ENCODE results near the gene SLC36A3. TPM values are rescaled to one million over a fixed set of nuclear protein-coding genes. Genes with fewer than 3 reads are reported as not detected.

Gene SLC36A3
- polyA plus RNA-seq, 2 donors, result not detected

- WGBS, 2 donors, result 83 to 86% methylated on average over 1 of the region's 1 CpG
- no peak overlapping the region for H3K4me3 ChIP-seq (ENCODE audit: low read depth in 1 of 2, low read length in 2 of 2)
Measured at GRCh38 chr5:151286246-151286645, 17.3 kb downstream of the SLC36A3 start.

GRCh38 chr5:151285683-151286082 is 17.9 kb downstream of the SLC36A3 start:
- no peak overlapping the region for H3K4me3 ChIP-seq (ENCODE audit: low read depth in 1 of 2, low read length in 2 of 2)
- no peaks in the 10 kb centered on the region for H3K36me3 ChIP-seq (ENCODE audit: control insufficient read depth in 2 of 2, insufficient read depth in 2 of 2, low read length in 1 of 2)
- H3K4me1 ChIP-seq (ENCODE audit: control insufficient read depth in 2 of 2, insufficient read depth in 2 of 2, low read length in 1 of 2), result no peaks in the 10 kb centered on the region
- no peaks in the 10 kb centered on the region for H3K9me3 ChIP-seq (ENCODE audit: control insufficient read depth in 2 of 2, insufficient read depth in 1 of 2, low read depth in 1 of 2, low read length in 1 of 2)
- no peak overlapping the region for H3K27ac ChIP-seq (ENCODE audit: low read depth in 2 of 2, low read length in 1 of 2)
- WGBS, 2 donors, result 58 to 69% methylated on average over 5 of the region's 5 CpGs
- H3K27me3 ChIP-seq (ENCODE audit: control insufficient read depth in 1 of 2, insufficient read depth in 2 of 2, low read length in 2 of 2), result no peaks in the 10 kb centered on the region

More at GRCh38 chr5:151286246-151286645, 17.3 kb downstream of the SLC36A3 start:
- Histone ChIP-seq H3K9me3 (ENCODE audit: control insufficient read depth in 2 of 2, insufficient read depth in 1 of 2, low read depth in 1 of 2, low read length in 1 of 2) (no peaks in the 10 kb centered on the region), H3K36me3 (ENCODE audit: control insufficient read depth in 2 of 2, insufficient read depth in 2 of 2, low read length in 1 of 2) (no peaks in the 10 kb centered on the region), H3K27me3 (ENCODE audit: control insufficient read depth in 1 of 2, insufficient read depth in 2 of 2, low read length in 2 of 2) (no peaks in the 10 kb centered on the region), H3K27ac (ENCODE audit: low read depth in 2 of 2, low read length in 1 of 2) (no peak overlapping the region), H3K4me1 (ENCODE audit: control insufficient read depth in 2 of 2, insufficient read depth in 2 of 2, low read length in 1 of 2) (no peaks in the 10 kb centered on the region)

- Histone ChIP-seq H3K27me3 (ENCODE audit: control insufficient read depth in 1 of 2, insufficient read depth in 2 of 2, low read length in 2 of 2) (no peaks in the 10 kb centered on the region), H3K36me3 (ENCODE audit: control insufficient read depth in 2 of 2, insufficient read depth in 2 of 2, low read length in 1 of 2) (no peaks in the 10 kb centered on the region), H3K4me1 (ENCODE audit: control insufficient read depth in 2 of 2, insufficient read depth in 2 of 2, low read length in 1 of 2) (no peaks in the 10 kb centered on the region), H3K27ac (ENCODE audit: low read depth in 2 of 2, low read length in 1 of 2) (no peak overlapping the region), H3K4me3 (ENCODE audit: low read depth in 1 of 2, low read length in 2 of 2) (no peak overlapping the region), H3K9me3 (ENCODE audit: control insufficient read depth in 2 of 2, insufficient read depth in 1 of 2, low read depth in 1 of 2, low read length in 1 of 2) (no peaks in the 10 kb centered on the region)
- WGBS, 2 donors, result 40 to 48% methylated on average over 8 of the region's 8 CpGs
Measured at GRCh38 chr5:151284392-151284967, 19.1 kb downstream of the SLC36A3 start.

GRCh38 chr5:151283120-151283825 is 20.3 kb downstream of the SLC36A3 start:
- WGBS, 2 donors, result 78 to 85% methylated on average over 4 of the region's 4 CpGs
- Histone ChIP-seq H3K4me1 (ENCODE audit: control insufficient read depth in 2 of 2, insufficient read depth in 2 of 2, low read length in 1 of 2) (no peaks in the 10 kb centered on the region), H3K36me3 (ENCODE audit: control insufficient read depth in 2 of 2, insufficient read depth in 2 of 2, low read length in 1 of 2) (no peaks in the 10 kb centered on the region), H3K27me3 (ENCODE audit: control insufficient read depth in 1 of 2, insufficient read depth in 2 of 2, low read length in 2 of 2) (no peaks in the 10 kb centered on the region), H3K27ac (ENCODE audit: low read depth in 2 of 2, low read length in 1 of 2) (no peak overlapping the region), H3K9me3 (ENCODE audit: control insufficient read depth in 2 of 2, insufficient read depth in 1 of 2, low read depth in 1 of 2, low read length in 1 of 2) (no peaks in the 10 kb centered on the region), H3K4me3 (ENCODE audit: low read depth in 1 of 2, low read length in 2 of 2) (no peak overlapping the region)

- Histone ChIP-seq H3K36me3 (ENCODE audit: control insufficient read depth in 2 of 2, insufficient read depth in 2 of 2, low read length in 1 of 2) (no peaks in the 10 kb centered on the region), H3K27ac (ENCODE audit: low read depth in 2 of 2, low read length in 1 of 2) (no peak overlapping the region)
- WGBS, 2 donors, result 86 to 87% methylated on average over 13 of the region's 13 CpGs
Measured at GRCh38 chr5:151281001-151281639, 22.4 kb downstream of the SLC36A3 start.

GRCh38 chr5:151280443-151280842 is 23.1 kb downstream of the SLC36A3 start:
- no peaks in the 10 kb centered on the region for H3K9me3 ChIP-seq (ENCODE audit: control insufficient read depth in 2 of 2, insufficient read depth in 1 of 2, low read depth in 1 of 2, low read length in 1 of 2)
- H3K4me1 ChIP-seq (ENCODE audit: control insufficient read depth in 2 of 2, insufficient read depth in 2 of 2, low read length in 1 of 2), result no peaks in the 10 kb centered on the region
- no peak overlapping the region for H3K4me3 ChIP-seq (ENCODE audit: low read depth in 1 of 2, low read length in 2 of 2)
- H3K27ac ChIP-seq (ENCODE audit: low read depth in 2 of 2, low read length in 1 of 2), result no peak overlapping the region
- H3K36me3 ChIP-seq (ENCODE audit: control insufficient read depth in 2 of 2, insufficient read depth in 2 of 2, low read length in 1 of 2), result no peaks in the 10 kb centered on the region
- WGBS, 2 donors, result 86 to 91% methylated on average over 2 of the region's 2 CpGs
- no peaks in the 10 kb centered on the region for H3K27me3 ChIP-seq (ENCODE audit: control insufficient read depth in 1 of 2, insufficient read depth in 2 of 2, low read length in 2 of 2)

More at GRCh38 chr5:151281001-151281639, 22.4 kb downstream of the SLC36A3 start:
- H3K4me1 ChIP-seq (ENCODE audit: control insufficient read depth in 2 of 2, insufficient read depth in 2 of 2, low read length in 1 of 2), result no peaks in the 10 kb centered on the region
- H3K4me3 ChIP-seq (ENCODE audit: low read depth in 1 of 2, low read length in 2 of 2), result no peak overlapping the region
- no peaks in the 10 kb centered on the region for H3K9me3 ChIP-seq (ENCODE audit: control insufficient read depth in 2 of 2, insufficient read depth in 1 of 2, low read depth in 1 of 2, low read length in 1 of 2)
- H3K27me3 ChIP-seq (ENCODE audit: control insufficient read depth in 1 of 2, insufficient read depth in 2 of 2, low read length in 2 of 2), result no peaks in the 10 kb centered on the region

- Histone ChIP-seq H3K36me3 (ENCODE audit: control insufficient read depth in 2 of 2, insufficient read depth in 2 of 2, low read length in 1 of 2) (no peaks in the 10 kb centered on the region), H3K27me3 (ENCODE audit: control insufficient read depth in 1 of 2, insufficient read depth in 2 of 2, low read length in 2 of 2) (no peaks in the 10 kb centered on the region), H3K4me3 (ENCODE audit: low read depth in 1 of 2, low read length in 2 of 2) (no peak overlapping the region), H3K9me3 (ENCODE audit: control insufficient read depth in 2 of 2, insufficient read depth in 1 of 2, low read depth in 1 of 2, low read length in 1 of 2) (no peaks in the 10 kb centered on the region), H3K27ac (ENCODE audit: low read depth in 2 of 2, low read length in 1 of 2) (no peak overlapping the region), H3K4me1 (ENCODE audit: control insufficient read depth in 2 of 2, insufficient read depth in 2 of 2, low read length in 1 of 2) (no peaks in the 10 kb centered on the region)
- WGBS, 2 donors, result 75 to 78% methylated on average over 5 of the region's 5 CpGs
Measured at GRCh38 chr5:151278845-151279244, 24.7 kb downstream of the SLC36A3 start.

GRCh38 chr5:151275803-151276202 is 27.8 kb downstream of the SLC36A3 start:
- WGBS, 2 donors, result 94 to 96% methylated on average over 2 of the region's 2 CpGs
- Histone ChIP-seq H3K27ac (ENCODE audit: low read depth in 2 of 2, low read length in 1 of 2) (no peak overlapping the region), H3K4me1 (ENCODE audit: control insufficient read depth in 2 of 2, insufficient read depth in 2 of 2, low read length in 1 of 2) (no peaks in the 10 kb centered on the region), H3K36me3 (ENCODE audit: control insufficient read depth in 2 of 2, insufficient read depth in 2 of 2, low read length in 1 of 2) (no peaks in the 10 kb centered on the region), H3K9me3 (ENCODE audit: control insufficient read depth in 2 of 2, insufficient read depth in 1 of 2, low read depth in 1 of 2, low read length in 1 of 2) (no peaks in the 10 kb centered on the region), H3K4me3 (ENCODE audit: low read depth in 1 of 2, low read length in 2 of 2) (no peak overlapping the region), H3K27me3 (ENCODE audit: control insufficient read depth in 1 of 2, insufficient read depth in 2 of 2, low read length in 2 of 2) (no peaks in the 10 kb centered on the region)

- Histone ChIP-seq H3K36me3 (ENCODE audit: control insufficient read depth in 2 of 2, insufficient read depth in 2 of 2, low read length in 1 of 2) (no peaks in the 10 kb centered on the region), H3K4me3 (ENCODE audit: low read depth in 1 of 2, low read length in 2 of 2) (no peak overlapping the region), H3K4me1 (ENCODE audit: control insufficient read depth in 2 of 2, insufficient read depth in 2 of 2, low read length in 1 of 2) (no peaks in the 10 kb centered on the region), H3K27ac (ENCODE audit: low read depth in 2 of 2, low read length in 1 of 2) (no peak overlapping the region), H3K27me3 (ENCODE audit: control insufficient read depth in 1 of 2, insufficient read depth in 2 of 2, low read length in 2 of 2) (no peaks in the 10 kb centered on the region), H3K9me3 (ENCODE audit: control insufficient read depth in 2 of 2, insufficient read depth in 1 of 2, low read depth in 1 of 2, low read length in 1 of 2) (no peaks in the 10 kb centered on the region)
Measured at GRCh38 chr5:151274666-151275065, 28.9 kb downstream of the SLC36A3 start.

All from esophagus (tissue), 2 donors.